Measurements from ENCODE around the gene CCM2. TPM values are rescaled to one million over a fixed set of nuclear protein-coding genes. Genes with fewer than 3 reads are reported as not detected.

Gene CCM2
- total RNA-seq, 1 donor from 2014 or later, result 47.8 TPM

DNA sequence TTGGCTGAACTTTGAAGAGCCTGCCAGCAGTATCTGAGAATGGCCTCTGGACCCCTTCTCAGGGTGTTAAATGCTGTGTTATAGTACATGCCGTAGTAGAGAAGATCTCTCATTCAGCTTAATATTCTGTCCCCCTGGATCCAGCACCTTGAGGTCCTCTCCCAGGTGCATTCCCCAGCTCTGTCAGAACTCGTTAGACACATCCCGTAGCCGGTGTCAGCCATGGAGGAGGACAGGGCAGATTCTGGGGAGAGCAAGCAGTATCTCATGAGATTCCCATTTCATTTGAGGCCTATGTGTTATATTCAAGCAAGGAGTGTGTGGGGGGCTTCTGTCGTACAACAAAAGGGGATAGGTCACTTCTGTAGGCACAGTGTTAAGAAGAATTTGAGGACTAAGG lies 53.9 kb downstream of the CCM2 start:
- no peak overlapping the region for H3K4me3 Mint-ChIP-seq (ENCODE audit: unreplicated experiment)
- H3K9me3 Mint-ChIP-seq (ENCODE audit: low read depth), result peaks cover 3% of the 10 kb centered on the region
- DNase-seq (ENCODE audit: low spot score), result peak; percentile 24
- H3K4me1 Mint-ChIP-seq (ENCODE audit: low read depth), result no peaks in the 10 kb centered on the region
- H3K27me3 Mint-ChIP-seq (ENCODE audit: low read depth), result no peaks in the 10 kb centered on the region
- H3K36me3 Mint-ChIP-seq (ENCODE audit: low read depth), result peaks cover 2% of the 10 kb centered on the region
- TF ChIP-seq CTCF (IDR thresholded peaks at IDR 0.05), result no peak
- H3K27ac Mint-ChIP-seq (ENCODE audit: unreplicated experiment), result no peak overlapping the region

- Mint-ChIP-seq H3K4me1 (ENCODE audit: low read depth) (no peaks in the 10 kb centered on the region), H3K27me3 (ENCODE audit: low read depth) (no peaks in the 10 kb centered on the region), H3K27ac (ENCODE audit: unreplicated experiment) (no peak overlapping the region), H3K4me3 (ENCODE audit: unreplicated experiment) (no peak overlapping the region), H3K36me3 (ENCODE audit: low read depth) (peaks cover 2% of the 10 kb centered on the region), H3K9me3 (ENCODE audit: low read depth) (peaks cover 3% of the 10 kb centered on the region)
- no peak for TF ChIP-seq CTCF (IDR thresholded peaks at IDR 0.05)
- DNase-seq (ENCODE audit: low spot score), result peak; percentile 48
These were observed 54.4 kb downstream of the CCM2 start for GRCh38 chr7:45054442-45054841.

DNA sequence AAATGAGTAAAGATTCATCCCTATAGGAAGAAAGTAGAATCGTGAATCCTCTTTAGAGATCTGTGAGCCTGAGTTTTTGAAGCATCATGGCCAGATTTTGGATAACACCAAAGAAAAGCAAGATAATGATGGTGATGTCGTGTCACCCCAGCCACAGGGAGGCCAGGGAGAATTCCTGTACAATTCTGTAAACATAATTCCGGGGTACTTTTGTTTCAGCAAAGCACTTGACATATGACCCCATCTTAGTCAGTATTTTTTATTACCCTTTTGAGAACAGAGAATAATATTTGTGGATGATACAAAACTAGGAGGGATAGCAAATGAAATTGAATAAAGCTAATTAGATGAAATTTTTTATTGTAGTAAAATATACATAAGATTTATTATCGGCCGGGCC lies 55.0 kb downstream of the CCM2 start:
- peaks cover 2% of the 10 kb centered on the region for H3K36me3 Mint-ChIP-seq (ENCODE audit: low read depth)
- no peaks in the 10 kb centered on the region for H3K4me1 Mint-ChIP-seq (ENCODE audit: low read depth)
- no peak overlapping the region for H3K27ac Mint-ChIP-seq (ENCODE audit: unreplicated experiment)
- H3K9me3 Mint-ChIP-seq (ENCODE audit: low read depth), result peaks cover 3% of the 10 kb centered on the region
- no peak overlapping the region for H3K4me3 Mint-ChIP-seq (ENCODE audit: unreplicated experiment)
- DNase-seq (ENCODE audit: low spot score), result no peak
- no peaks in the 10 kb centered on the region for H3K27me3 Mint-ChIP-seq (ENCODE audit: low read depth)
- no peak for TF ChIP-seq CTCF (IDR thresholded peaks at IDR 0.05)

DNA sequence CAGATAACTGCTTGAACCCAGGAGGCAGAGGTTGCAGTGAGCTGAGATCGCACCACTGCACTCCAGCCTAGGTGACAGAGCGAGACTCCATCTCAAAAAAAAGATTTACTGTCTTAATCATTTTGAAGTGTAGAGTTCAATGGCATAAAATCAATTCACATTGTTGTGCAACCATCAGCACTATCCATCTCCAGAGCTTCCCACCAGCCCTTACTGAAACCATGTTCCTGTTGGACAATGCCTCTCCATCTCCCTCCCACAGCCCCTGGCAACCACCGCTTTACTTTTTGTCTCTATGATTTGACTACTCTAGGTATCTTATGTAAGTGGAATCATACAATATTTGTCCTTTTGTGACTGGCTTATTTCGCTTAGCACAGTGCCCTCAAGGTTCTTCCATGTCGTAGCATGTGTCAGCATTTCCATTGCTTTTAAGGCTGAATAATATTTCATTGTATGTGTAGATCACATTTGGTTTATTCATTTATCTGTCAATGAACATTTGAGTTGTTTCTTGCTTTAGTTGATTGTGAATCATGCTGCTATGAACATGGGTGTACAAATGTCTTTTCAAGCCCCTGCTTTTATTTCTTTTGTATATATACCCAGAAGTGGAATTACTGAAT lies 55.7 kb downstream of the CCM2 start:
- Mint-ChIP-seq H3K27me3 (ENCODE audit: low read depth) (no peaks in the 10 kb centered on the region), H3K36me3 (ENCODE audit: low read depth) (peaks cover 2% of the 10 kb centered on the region), H3K4me3 (ENCODE audit: unreplicated experiment) (no peak overlapping the region), H3K4me1 (ENCODE audit: low read depth) (no peaks in the 10 kb centered on the region), H3K27ac (ENCODE audit: unreplicated experiment) (no peak overlapping the region), H3K9me3 (ENCODE audit: low read depth) (peaks cover 3% of the 10 kb centered on the region)
- TF ChIP-seq CTCF (IDR thresholded peaks at IDR 0.05), result no peak
- peak; percentile 6 for DNase-seq (ENCODE audit: low spot score)

- no peak overlapping the region for H3K4me3 Mint-ChIP-seq (ENCODE audit: unreplicated experiment)
These were observed 57.9 kb downstream of the CCM2 start for GRCh38 chr7:45057878-45058277.

More at GRCh38 chr7:45057878-45058277, 57.9 kb downstream of the CCM2 start:
- H3K9me3 Mint-ChIP-seq (ENCODE audit: low read depth), result peaks cover 3% of the 10 kb centered on the region
- H3K36me3 Mint-ChIP-seq (ENCODE audit: low read depth), result peaks cover 2% of the 10 kb centered on the region
- no peaks in the 10 kb centered on the region for H3K27me3 Mint-ChIP-seq (ENCODE audit: low read depth)
- no peak for DNase-seq (ENCODE audit: low spot score)
- H3K27ac Mint-ChIP-seq (ENCODE audit: unreplicated experiment), result no peak overlapping the region
- TF ChIP-seq CTCF (IDR thresholded peaks at IDR 0.05), result no peak
- H3K4me1 Mint-ChIP-seq (ENCODE audit: low read depth), result no peaks in the 10 kb centered on the region
